Measurements from ENCODE around the gene SNX32. TPM values are rescaled to one million over a fixed set of nuclear protein-coding genes. Genes with fewer than 3 reads are reported as not detected.

Gene SNX32
- total and polyA plus RNA-seq, 2 of the 13 experiments (the other 11 are each of a cell fraction or from before 2014, with no cell fraction given): 0.09 to 0.34 TPM

- no peak; the same call in 1 of the 2 replicates for TF ChIP-seq GMEB2 (CRISPR knock-in tag; IDR thresholded peaks at IDR 0.05; ENCODE audit: low read depth)
- no peak for TF ChIP-seq SPEN (CRISPR knock-in tag; IDR thresholded peaks at IDR 0.05; ENCODE audit: low read depth)
- TF ChIP-seq, protein P1, sequence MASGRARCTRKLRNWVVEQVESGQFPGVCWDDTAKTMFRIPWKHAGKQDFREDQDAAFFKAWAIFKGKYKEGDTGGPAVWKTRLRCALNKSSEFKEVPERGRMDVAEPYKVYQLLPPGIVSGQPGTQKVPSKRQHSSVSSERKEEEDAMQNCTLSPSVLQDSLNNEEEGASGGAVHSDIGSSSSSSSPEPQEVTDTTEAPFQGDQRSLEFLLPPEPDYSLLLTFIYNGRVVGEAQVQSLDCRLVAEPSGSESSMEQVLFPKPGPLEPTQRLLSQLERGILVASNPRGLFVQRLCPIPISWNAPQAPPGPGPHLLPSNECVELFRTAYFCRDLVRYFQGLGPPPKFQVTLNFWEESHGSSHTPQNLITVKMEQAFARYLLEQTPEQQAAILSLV (CRISPR knock-in tag; IDR thresholded peaks at IDR 0.05; ENCODE audit: borderline replicate concordance): peak; percentile 50; the same call in 1 of the 2 replicates
- TF ChIP-seq ZFY (CRISPR knock-in tag; IDR thresholded peaks at IDR 0.05): peak; percentile 66; the same call in 1 of the 2 replicates
- peak in 1 of 2 experiments; percentile 60; a peak in 1 of 4 replicates for TF ChIP-seq EP300 (IDR thresholded peaks at IDR 0.05; ENCODE audit: low read depth in 2 of 2, low read length in 2 of 2)
- TF ChIP-seq EP300 (CRISPR knock-in tag; IDR thresholded peaks at IDR 0.05; ENCODE audit: borderline replicate concordance): no peak; the same call in 1 of the 2 replicates
- TF ChIP-seq FOXJ3 (CRISPR knock-in tag; IDR thresholded peaks at IDR 0.05; ENCODE audit: borderline replicate concordance): no peak
- peak; percentile 35; the same call in 1 of the 2 replicates for TF ChIP-seq BCL6 (CRISPR knock-in tag; IDR thresholded peaks at IDR 0.05)
- TF ChIP-seq NFKB2 (CRISPR knock-in tag; IDR thresholded peaks at IDR 0.05; ENCODE audit: borderline replicate concordance): peak; percentile 59; the same call in 1 of the 2 replicates
- TF ChIP-seq RBFOX2 (IDR thresholded peaks at IDR 0.05; ENCODE audit: low read depth, low read length): peak; percentile 93
- TF ChIP-seq ZNF256 (CRISPR knock-in tag; conservative IDR thresholded peaks at IDR 0.05): no peak
- 0 out of 2 replicates have a peak, but pooled peaks have one; percentile 6 for TF ChIP-seq ZNF333 (CRISPR knock-in tag; IDR thresholded peaks at IDR 0.05; ENCODE audit: borderline replicate concordance)
- TF ChIP-seq ZNF564 (CRISPR knock-in tag; IDR thresholded peaks at IDR 0.05): no peak; the same call in 1 of the 2 replicates
- peak; percentile 85 for TF ChIP-seq SAP130 (CRISPR knock-in tag; IDR thresholded peaks at IDR 0.05; ENCODE audit: low read depth)
- TF ChIP-seq SCMH1 (CRISPR knock-in tag; IDR thresholded peaks at IDR 0.05; ENCODE audit: borderline replicate concordance): no peak
- TF ChIP-seq NCOA5 (CRISPR knock-in tag; IDR thresholded peaks at IDR 0.05): no peak
- peak; percentile 59; the same call in 1 of the 2 replicates for TF ChIP-seq SMAD3 (CRISPR knock-in tag; IDR thresholded peaks at IDR 0.05)
- 0 out of 2 replicates have a peak, but pooled peaks have one; percentile 15 for TF ChIP-seq ZNF264 (CRISPR knock-in tag; IDR thresholded peaks at IDR 0.05)
- TF ChIP-seq ZNF570 (CRISPR knock-in tag; IDR thresholded peaks at IDR 0.05; ENCODE audit: borderline replicate concordance): no peak
- peak; percentile 81; the same call in 1 of the 2 replicates for TF ChIP-seq CBFB (CRISPR knock-in tag; IDR thresholded peaks at IDR 0.05)
- TF ChIP-seq SMC3 (IDR thresholded peaks at IDR 0.05; ENCODE audit: low read length): peak; percentile 18; the same call in 1 of the 2 replicates
- 0 out of 2 replicates have a peak, but pooled peaks have one; percentile 33 for TF ChIP-seq HIC2 (CRISPR knock-in tag; IDR thresholded peaks at IDR 0.05; ENCODE audit: low read depth)
- TF ChIP-seq, protein P2, sequence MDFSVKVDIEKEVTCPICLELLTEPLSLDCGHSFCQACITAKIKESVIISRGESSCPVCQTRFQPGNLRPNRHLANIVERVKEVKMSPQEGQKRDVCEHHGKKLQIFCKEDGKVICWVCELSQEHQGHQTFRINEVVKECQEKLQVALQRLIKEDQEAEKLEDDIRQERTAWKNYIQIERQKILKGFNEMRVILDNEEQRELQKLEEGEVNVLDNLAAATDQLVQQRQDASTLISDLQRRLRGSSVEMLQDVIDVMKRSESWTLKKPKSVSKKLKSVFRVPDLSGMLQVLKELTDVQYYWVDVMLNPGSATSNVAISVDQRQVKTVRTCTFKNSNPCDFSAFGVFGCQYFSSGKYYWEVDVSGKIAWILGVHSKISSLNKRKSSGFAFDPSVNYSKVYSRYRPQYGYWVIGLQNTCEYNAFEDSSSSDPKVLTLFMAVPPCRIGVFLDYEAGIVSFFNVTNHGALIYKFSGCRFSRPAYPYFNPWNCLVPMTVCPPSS (IDR thresholded peaks at IDR 0.05): no peak
- TF ChIP-seq DNMT1 (CRISPR knock-in tag; IDR thresholded peaks at IDR 0.05): no peak
- TF ChIP-seq ADNP (CRISPR knock-in tag; IDR thresholded peaks at IDR 0.05): 0 out of 2 replicates have a peak, but pooled peaks have one; percentile 37
Observed at GRCh38 chr11:65888163-65888814, 54.5 kb downstream of the SNX32 start, which contains the start of gene FIBP (continued).
